ENCODE measurements around the gene MMAA.
"Not testable (repeated sequence)": the region's sequence is repeated elsewhere in the genome, so short reads cannot be mapped to it uniquely, and the experiment has no call there.

Gene MMAA

GRCh38 chr4:145618932-145619638, at the start of gene MMAA:
Gene MMAA, plus strand, starts transcription at chr4:145619385. Its CDS starts 19,755 bp downstream, at chr4:145639140.
- H3K4me3 ChIP-seq (ENCODE audit: low read depth, low read length) = peak within 1 kb of the TSS; percentile 93
- DNase-seq (ENCODE audit: low read depth) = peak; percentile 76

- not testable (repeated sequence) for H3K4me3 ChIP-seq (ENCODE audit: low read depth, low read length); DNase-seq (ENCODE audit: low read depth)
These were observed 44.6 kb upstream of the MMAA start for GRCh38 chr4:145574546-145574945.

GRCh38 chr4:145580906-145581305, 38.3 kb upstream of the MMAA start:
- DNase-seq (ENCODE audit: low read depth) = no peak
- no peak overlapping the region for H3K4me3 ChIP-seq (ENCODE audit: low read depth, low read length)

DNA sequence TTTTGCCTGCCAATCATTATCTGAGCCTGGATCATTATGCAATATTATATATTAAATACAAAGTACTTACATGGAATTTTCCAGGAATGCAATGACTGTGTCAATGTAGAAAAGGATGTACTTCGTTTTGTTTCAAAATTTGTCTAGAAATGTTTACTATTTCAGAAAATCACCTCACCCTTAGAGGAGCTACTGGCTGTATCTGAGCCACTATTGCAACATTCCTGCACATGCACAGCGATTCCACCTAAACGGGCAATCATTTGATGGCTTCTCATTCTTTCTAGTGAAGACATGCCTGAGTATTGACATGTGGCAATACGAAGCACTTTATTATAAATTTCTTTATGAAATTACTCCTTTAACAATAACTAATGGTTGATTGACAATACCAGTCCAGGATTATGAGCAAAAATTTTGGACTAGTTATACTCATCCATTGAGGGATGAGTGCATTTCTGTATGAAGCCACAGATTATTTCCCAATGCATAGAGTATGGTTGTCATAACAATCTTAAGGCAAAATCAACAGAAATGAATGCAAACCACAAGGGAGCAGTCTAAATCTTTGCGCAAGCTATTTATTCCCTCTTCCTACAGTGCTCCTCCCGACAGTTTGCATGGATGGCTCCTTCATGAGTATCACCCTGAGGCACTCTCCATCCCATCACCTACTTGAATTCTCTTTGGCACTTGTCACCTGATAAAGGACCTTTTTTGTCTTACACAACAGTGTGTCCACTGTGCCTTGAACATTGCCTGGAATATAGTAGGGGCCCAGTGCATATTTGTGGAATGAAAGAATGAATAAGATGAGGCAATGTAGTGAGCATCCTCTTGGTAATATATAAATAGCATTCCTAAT, 35.8 kb upstream of the MMAA start:
- H3K4me3 ChIP-seq (ENCODE audit: low read depth, low read length) = no peak overlapping the region
- no peak for DNase-seq (ENCODE audit: low read depth)

GRCh38 chr4:145587088-145587754, 32.0 kb upstream of the MMAA start:
- DNase-seq (ENCODE audit: low read depth) = no peak
- H3K4me3 ChIP-seq (ENCODE audit: low read depth, low read length) = no peak overlapping the region

DNA sequence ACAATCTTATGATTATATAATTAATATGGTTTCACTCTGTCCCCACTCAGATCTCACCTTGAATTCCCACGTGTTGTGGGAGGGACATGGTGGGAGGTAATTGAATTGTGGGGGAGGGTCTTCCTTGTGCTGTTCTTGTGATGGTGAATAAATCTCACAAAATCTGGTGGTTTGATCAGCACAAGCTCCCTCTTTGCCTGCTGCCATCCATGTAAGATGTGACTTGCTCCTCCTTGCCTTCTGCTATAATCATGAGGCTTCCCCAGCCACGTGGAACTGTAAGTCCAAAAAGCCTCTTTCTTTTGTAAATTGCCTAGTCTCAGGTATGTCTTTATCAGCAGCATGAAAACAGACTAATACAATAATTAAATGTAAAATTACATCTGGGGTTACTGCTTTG, 29.8 kb upstream of the MMAA start:
- not testable (repeated sequence) for H3K4me3 ChIP-seq (ENCODE audit: low read depth, low read length); DNase-seq (ENCODE audit: low read depth)

DNA sequence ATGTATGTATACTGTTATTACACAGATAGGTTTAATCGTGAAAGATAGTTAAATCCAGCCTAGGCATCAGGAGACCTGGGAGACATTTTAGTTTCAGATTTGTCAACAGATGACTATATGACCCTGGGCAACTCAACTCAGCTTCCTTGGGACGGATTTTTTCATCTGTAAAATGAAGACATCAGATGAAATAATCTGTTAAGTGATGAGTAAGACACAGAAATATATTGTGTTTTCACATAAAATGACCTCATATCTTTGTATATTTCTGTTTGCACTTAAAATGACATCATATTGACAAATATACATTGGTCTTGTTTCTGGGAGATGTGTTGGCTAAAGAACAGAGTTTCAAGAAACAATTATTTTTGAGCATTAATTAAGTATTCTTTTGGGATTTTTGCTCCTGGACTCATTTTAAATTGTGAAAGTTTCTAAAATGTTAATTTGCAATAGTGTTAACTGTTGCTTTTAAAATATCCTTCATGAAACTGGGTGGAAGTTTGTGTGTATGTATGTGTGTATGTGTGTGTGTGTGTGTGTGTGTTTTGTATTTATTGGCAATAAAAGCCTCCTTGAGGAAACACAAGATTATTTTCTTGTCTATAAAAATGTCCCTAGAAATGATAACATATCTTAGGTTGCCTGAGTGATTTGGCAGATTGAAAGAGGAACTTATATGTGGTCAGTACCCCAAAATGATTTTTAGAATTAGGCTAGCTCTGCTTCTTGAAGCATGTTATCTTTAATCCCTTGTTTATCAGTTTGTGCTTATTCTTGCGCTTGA, 29.1 kb upstream of the MMAA start:
- no peak for DNase-seq (ENCODE audit: low read depth)
- H3K4me3 ChIP-seq (ENCODE audit: low read depth, low read length) = no peak overlapping the region

DNA sequence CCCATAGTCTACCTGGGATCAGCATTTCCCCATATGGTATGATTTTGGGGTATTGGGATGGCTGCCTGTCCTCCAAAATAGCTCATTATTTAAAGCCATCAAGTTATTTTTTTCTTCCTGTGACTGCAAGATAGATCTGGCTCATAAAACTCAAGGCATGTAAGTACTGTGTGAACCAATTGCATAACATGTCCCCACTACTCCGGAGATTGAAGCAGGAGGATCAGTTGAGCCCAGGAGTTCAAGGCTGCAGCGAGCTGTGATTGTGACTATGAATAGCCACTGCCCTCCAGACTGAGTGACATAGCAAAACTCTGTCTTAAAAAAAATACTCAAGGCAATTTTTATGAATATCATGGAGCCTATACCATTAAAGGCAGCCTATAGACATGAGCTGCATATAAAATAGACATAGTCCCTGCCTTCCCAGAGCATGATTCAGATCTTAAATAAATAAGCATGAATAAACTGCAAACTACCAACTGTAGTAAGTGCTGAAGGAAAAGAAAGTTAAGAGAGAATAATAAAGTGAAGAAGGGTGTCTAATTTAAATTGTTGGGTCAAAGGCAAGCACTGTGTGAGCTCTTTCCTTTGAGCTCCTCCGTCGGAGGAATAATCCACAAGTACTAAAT, 16.9 kb upstream of the MMAA start:
- no peak for DNase-seq (ENCODE audit: low read depth)
- H3K4me3 ChIP-seq (ENCODE audit: low read depth, low read length) = no peak overlapping the region

GRCh38 chr4:145605941-145606340, 13.2 kb upstream of the MMAA start:
- no peak overlapping the region for H3K4me3 ChIP-seq (ENCODE audit: low read depth, low read length)
- DNase-seq (ENCODE audit: low read depth) = no peak

- no peak overlapping the region for H3K4me3 ChIP-seq (ENCODE audit: low read depth, low read length)
- DNase-seq (ENCODE audit: low read depth) = no peak
These were observed 9.4 kb upstream of the MMAA start for GRCh38 chr4:145609481-145610427.

- no peak overlapping the region for H3K4me3 ChIP-seq (ENCODE audit: low read depth, low read length)
- no peak for DNase-seq (ENCODE audit: low read depth)
These were observed 5.5 kb upstream of the MMAA start for GRCh38 chr4:145613566-145614232.

DNA sequence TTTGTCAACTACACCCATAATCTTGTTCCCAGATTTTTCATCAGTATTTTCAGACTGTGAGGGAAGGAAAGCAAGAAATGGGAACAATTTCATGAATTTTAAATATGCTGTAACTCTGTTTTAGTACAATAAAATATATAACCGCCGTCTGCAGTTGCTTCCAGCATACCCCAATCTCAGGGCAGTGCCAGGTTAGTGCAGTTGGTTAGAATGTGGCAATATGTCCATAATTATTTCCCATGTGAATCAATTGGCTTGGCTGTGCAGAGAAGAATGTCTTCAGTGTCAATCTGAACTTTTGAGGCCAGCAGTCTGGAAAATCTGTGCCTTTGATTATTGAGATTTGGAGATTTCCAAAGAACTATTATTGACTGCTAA, 5.0 kb upstream of the MMAA start:
- H3K4me3 ChIP-seq (ENCODE audit: low read depth, low read length) = no peak overlapping the region
- no peak for DNase-seq (ENCODE audit: low read depth)

DNA sequence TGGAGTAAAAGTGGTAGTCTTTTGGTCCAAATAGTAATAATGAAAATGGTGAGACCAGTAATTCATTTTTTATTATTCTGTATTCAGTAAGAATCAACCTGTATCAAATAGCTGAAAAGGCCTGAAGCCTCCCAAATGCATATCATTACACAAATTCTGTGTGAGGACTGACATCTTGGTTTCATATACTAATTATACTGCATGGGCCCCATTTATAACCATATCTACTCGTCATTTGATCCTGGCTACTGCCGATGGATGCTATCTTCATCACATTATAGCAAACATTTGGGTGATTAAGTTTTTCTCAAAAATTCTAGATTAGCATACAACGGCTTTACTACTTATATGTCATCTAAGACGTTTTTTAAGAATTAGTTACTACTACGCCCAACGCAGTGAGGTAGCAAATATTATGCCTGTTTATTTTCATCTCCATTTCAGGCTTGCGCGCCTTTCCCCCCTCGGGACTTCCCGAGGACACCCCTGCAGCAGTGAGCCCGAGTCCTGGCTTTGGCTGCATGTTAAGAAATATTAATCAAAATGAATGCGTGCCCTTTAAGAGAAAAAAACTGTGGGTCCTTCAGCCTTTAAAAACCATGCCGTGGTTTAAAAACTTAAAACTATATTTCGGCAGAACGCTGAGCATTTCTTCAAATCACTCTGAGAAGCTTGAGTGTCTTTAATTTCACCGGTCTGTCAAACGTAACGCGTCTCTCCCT, 814 bp upstream of the MMAA start:
- no peak for DNase-seq (ENCODE audit: low read depth)
- peak overlapping the region; percentile 93 for H3K4me3 ChIP-seq (ENCODE audit: low read depth, low read length)

GRCh38 chr4:145619639-145619996, 433 bp downstream of the MMAA start:
- DNase-seq (ENCODE audit: low read depth) = no peak
- peak overlapping the region; percentile 93 for H3K4me3 ChIP-seq (ENCODE audit: low read depth, low read length)

DNA sequence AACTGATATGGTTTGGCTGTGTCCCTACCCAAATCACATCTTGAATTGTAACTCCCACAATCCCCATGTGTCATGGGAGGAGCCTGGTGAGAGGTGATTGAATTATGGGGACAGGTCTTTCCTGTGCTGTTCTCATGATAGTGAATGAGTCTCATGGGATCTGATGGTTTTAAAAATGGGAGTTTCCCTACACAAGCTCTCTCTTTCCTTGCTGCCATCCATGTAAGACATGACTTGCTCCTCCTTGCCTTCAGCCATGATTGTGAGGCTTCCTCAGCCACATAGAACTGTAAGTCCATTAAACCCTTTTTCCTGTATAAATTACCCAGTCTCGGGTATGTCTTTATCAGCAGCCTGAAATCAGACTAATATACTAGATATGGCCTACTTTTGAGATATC, 2.9 kb downstream of the MMAA start:
- not testable (repeated sequence) for DNase-seq (ENCODE audit: low read depth); H3K4me3 ChIP-seq (ENCODE audit: low read depth, low read length)

DNA sequence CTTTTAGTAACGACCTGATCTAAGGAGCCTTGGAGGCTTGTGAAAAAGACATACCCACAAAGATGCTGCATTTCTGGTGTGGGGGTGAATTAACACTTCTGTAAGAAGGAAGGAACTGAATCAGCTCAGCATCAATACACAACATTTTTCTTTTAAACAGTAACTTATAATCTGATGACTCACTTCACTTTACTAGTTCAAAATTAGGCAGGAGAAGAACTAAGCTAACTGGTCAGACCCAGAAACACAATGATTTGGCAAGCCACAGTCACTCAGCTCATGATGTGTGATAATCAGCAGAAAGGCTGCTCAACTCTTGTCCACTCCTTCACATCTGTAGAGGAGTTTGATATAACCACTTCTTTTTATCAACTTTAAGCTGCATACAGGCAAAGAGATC, 4.6 kb downstream of the MMAA start:
- no peak for DNase-seq (ENCODE audit: low read depth)
- no peak overlapping the region for H3K4me3 ChIP-seq (ENCODE audit: low read depth, low read length)
